ENCODE data around the gene KMT2D. TPM values are rescaled to one million over a fixed set of nuclear protein-coding genes. Genes with fewer than 3 reads are reported as not detected.

KMT2D gene
- 24.0 and 25.6 TPM in 2 replicates for total RNA-seq

GRCh38 chr12:49060237-49061156 is at the start of gene KMT2D:
Gene KMT2D, minus strand, starts transcription at chr12:49060794. Its CDS starts 5,470 bp downstream, at chr12:49055324.
- FAIRE-seq (no peak), DNase-seq (ENCODE audit: low read depth) (peak; percentile 74)
- peaks cover 1% of the 10 kb centered on the region for H3K36me3 ChIP-seq (ENCODE audit: control insufficient read depth, insufficient read depth, low read length)
- TF ChIP-seq CTCF (IDR thresholded peaks at IDR 0.05; ENCODE audit: insufficient read depth, low read length, severe bottlenecking) = peak; percentile 36
- H3K4me3 ChIP-seq (ENCODE audit: low read depth, low read length) = peak within 1 kb of the TSS; percentile 86
- H3K27me3 ChIP-seq (ENCODE audit: control insufficient read depth, insufficient read depth, low read length) = no peaks in the 10 kb centered on the region

GRCh38 chr12:49109641-49110463 is 49.3 kb upstream of the KMT2D start:
- Histone ChIP-seq H3K27me3 (ENCODE audit: control insufficient read depth, insufficient read depth, low read length) (no peaks in the 10 kb centered on the region), H3K36me3 (ENCODE audit: control insufficient read depth, insufficient read depth, low read length) (peaks cover 3% of the 10 kb centered on the region), H3K4me3 (ENCODE audit: low read depth, low read length) (peak overlapping the region; percentile 96)
- no peak for FAIRE-seq
- TF ChIP-seq CTCF (IDR thresholded peaks at IDR 0.05; ENCODE audit: insufficient read depth, low read length, severe bottlenecking) = no peak
- DNase-seq (ENCODE audit: low read depth) = no peak

- Histone ChIP-seq H3K27me3 (ENCODE audit: control insufficient read depth, insufficient read depth, low read length) (no peaks in the 10 kb centered on the region), H3K36me3 (ENCODE audit: control insufficient read depth, insufficient read depth, low read length) (peaks cover 6% of the 10 kb centered on the region), H3K4me3 (ENCODE audit: low read depth, low read length) (no peak overlapping the region)
- TF ChIP-seq CTCF (IDR thresholded peaks at IDR 0.05; ENCODE audit: insufficient read depth, low read length, severe bottlenecking) = no peak
- no peak for FAIRE-seq
- DNase-seq (ENCODE audit: low read depth) = no peak
These were observed 48.4 kb upstream of the KMT2D start for GRCh38 chr12:49108958-49109404.

GRCh38 chr12:49105504-49106084 is 45.0 kb upstream of the KMT2D start:
- DNase-seq (ENCODE audit: low read depth) = peak; percentile 67
- no peak for TF ChIP-seq CTCF (IDR thresholded peaks at IDR 0.05; ENCODE audit: insufficient read depth, low read length, severe bottlenecking)
- FAIRE-seq = no peak
- Histone ChIP-seq H3K4me3 (ENCODE audit: low read depth, low read length) (no peak overlapping the region), H3K36me3 (ENCODE audit: control insufficient read depth, insufficient read depth, low read length) (peaks cover 20% of the 10 kb centered on the region), H3K27me3 (ENCODE audit: control insufficient read depth, insufficient read depth, low read length) (no peaks in the 10 kb centered on the region)

GRCh38 chr12:49104822-49105221 is 44.2 kb upstream of the KMT2D start:
- H3K4me3 ChIP-seq (ENCODE audit: low read depth, low read length) = no peak overlapping the region
- FAIRE-seq (no peak), DNase-seq (ENCODE audit: low read depth) (no peak)
- no peak for TF ChIP-seq CTCF (IDR thresholded peaks at IDR 0.05; ENCODE audit: insufficient read depth, low read length, severe bottlenecking)
- no peaks in the 10 kb centered on the region for H3K27me3 ChIP-seq (ENCODE audit: control insufficient read depth, insufficient read depth, low read length)
- H3K36me3 ChIP-seq (ENCODE audit: control insufficient read depth, insufficient read depth, low read length) = peaks cover 20% of the 10 kb centered on the region

Measured in bronchial epithelial cell (primary cell).